CD14-positive monocyte (primary cell): ENCODE data around the gene PLEKHA3. TPM values are rescaled to one million over a fixed set of nuclear protein-coding genes. Genes with fewer than 3 reads are reported as not detected.
"Not testable (repeated sequence)": the region's sequence is repeated elsewhere in the genome, so short reads cannot be mapped to it uniquely, and the experiment has no call there.

ENCODE experiments used
- DNase-seq, 3 donors: peaks; one replicate each; pipeline ENCODE4 v3.0.0-alpha.2; 2011 to 2022
- H2AFZ ChIP-seq: 2 replicates; pipeline ENCODE4 v1.6.0; 2012; ENCODE audit warnings: mild to moderate bottlenecking, low read depth, low read length, inconsistent platforms; ENCODE audit not compliant: insufficient read depth, poor library complexity, severe bottlenecking
- H3K27ac ChIP-seq, 2 donors: 1 replicate in 1 of 2; 2 replicates in 1 of 2; pipeline ENCODE4 v1.5.1; 2012 to 2013; ENCODE audit warnings: low read length in 2 of 2, control low read depth in 1 of 2, inconsistent platforms in 1 of 2, low read depth in 1 of 2, mild to moderate bottlenecking in 1 of 2
- H3K27me3 ChIP-seq, 2 donors: one replicate each; pipeline versions ENCODE4 v1.6.0 to v1.6.1; 2011 to 2013; ENCODE audit warnings: low read length in 2 of 2; ENCODE audit not compliant: control insufficient read depth in 2 of 2, insufficient read depth in 2 of 2
- H3K36me3 ChIP-seq, 2 donors: replicated peaks in 1 of 2; 1 replicate in 1 of 2; 2 replicates in 1 of 2; pipeline versions ENCODE4 v1.5.1 to v1.6.1; 2012 to 2013; ENCODE audit warnings: low read length in 2 of 2, control low read depth in 1 of 2, inconsistent platforms in 1 of 2, mild to moderate bottlenecking in 1 of 2; ENCODE audit not compliant: insufficient read depth in 2 of 2, control insufficient read depth in 1 of 2
- H3K4me1 ChIP-seq, 2 donors: 1 replicate in 1 of 2; 2 replicates in 1 of 2; pipeline versions ENCODE4 v1.5.1 to v1.6.1; 2012 to 2013; ENCODE audit warnings: low read length in 2 of 2, control low read depth in 1 of 2, inconsistent platforms in 1 of 2, mild to moderate bottlenecking in 1 of 2, moderate library complexity in 1 of 2; ENCODE audit not compliant: insufficient read depth in 2 of 2, control insufficient read depth in 1 of 2
- H3K4me2 ChIP-seq: replicated peaks from 2 replicates; pipeline ENCODE3; 2012; ENCODE audit warnings: low read length, moderate library complexity, mild to moderate bottlenecking; ENCODE audit not compliant: poor library complexity, severe bottlenecking; ENCODE audit errors: extremely low read depth
- H3K4me3 ChIP-seq, 3 experiments: fragments of 200-600 bp in 1 of 3; sonication (generic) in 1 of 3; replicated peaks in 1 of 3; 1 replicate in 2 of 3; 2 replicates in 1 of 3; pipeline ENCODE4 v1.5.1; 2011 to 2013; ENCODE audit warnings: low read length in 3 of 3, mild to moderate bottlenecking in 3 of 3, control low read depth in 2 of 3, low read depth in 2 of 3, inconsistent platforms in 1 of 3, moderate library complexity in 1 of 3
- H3K79me2 ChIP-seq: 2 replicates; pipeline ENCODE4 v1.6.0; 2012; ENCODE audit warnings: mild to moderate bottlenecking, control low read depth, inconsistent platforms, low read length, moderate library complexity; ENCODE audit not compliant: insufficient read depth
- H3K9ac ChIP-seq: 2 replicates; pipeline ENCODE4 v1.6.0; 2017; ENCODE audit warnings: low read length, mild to moderate bottlenecking; ENCODE audit not compliant: insufficient read depth, poor library complexity, severe bottlenecking
- H3K9me3 ChIP-seq, 2 donors: replicated peaks in 1 of 2; 1 replicate in 1 of 2; 2 replicates in 1 of 2; pipeline versions ENCODE4 v1.5.1 to v1.6.1; 2012 to 2013; ENCODE audit warnings: low read length in 2 of 2, control low read depth in 1 of 2; ENCODE audit not compliant: control insufficient read depth in 1 of 2, insufficient read depth in 1 of 2
- H4K20me1 ChIP-seq: 2 replicates; pipeline ENCODE4 v1.6.0; 2012; ENCODE audit warnings: mild to moderate bottlenecking, low read length, control low read depth, moderate library complexity; ENCODE audit not compliant: insufficient read depth
- H3K27ac Mint-ChIP-seq, 7 donors: one replicate each; pipeline ENCODE4 v1.8.0; 2020; ENCODE audit warnings: mild to moderate bottlenecking in 7 of 7, mixed read lengths in 7 of 7, moderate library complexity in 6 of 7, inconsistent platforms in 2 of 7
- H3K27me3 Mint-ChIP-seq, 3 donors: one replicate each; pipeline ENCODE4 v1.8.0; 2021 to 2022; ENCODE audit warnings: low read depth in 3 of 3, mild to moderate bottlenecking in 3 of 3, mixed read lengths in 3 of 3, moderate library complexity in 3 of 3, inconsistent platforms in 1 of 3
- H3K36me3 Mint-ChIP-seq, 2 donors: one replicate each; pipeline ENCODE4 v1.8.0; 2020; ENCODE audit warnings: mixed read lengths in 2 of 2, inconsistent platforms in 1 of 2, mild to moderate bottlenecking in 1 of 2
- H3K4me1 Mint-ChIP-seq: one replicate; pipeline ENCODE4 v1.8.0; 2020; ENCODE audit warnings: mild to moderate bottlenecking, mixed read lengths
- H3K4me3 Mint-ChIP-seq, 2 donors: one replicate each; pipeline ENCODE4 v1.8.0; 2020; ENCODE audit warnings: mild to moderate bottlenecking in 2 of 2, mixed read lengths in 2 of 2, moderate library complexity in 1 of 2
- H3K9me3 Mint-ChIP-seq, 7 donors: one replicate each; pipeline ENCODE4 v1.8.0; 2020 to 2022; ENCODE audit warnings: mixed read lengths in 7 of 7, mild to moderate bottlenecking in 6 of 7, moderate library complexity in 6 of 7, inconsistent platforms in 2 of 7
- CTCF ChIP-seq: fragments of 200-600 bp; IDR thresholded peaks from one replicate; pipeline ENCODE4 v1.8.0; 2022; ENCODE audit warnings: antibody characterized with exemption, mild to moderate bottlenecking
- WGBS: methylation state at CpG from one replicate; pipeline ENCODE4 v1.1.5; 2013; ENCODE audit warnings: missing lambda C conversion rate; ENCODE audit not compliant: insufficient coverage; 5-methylcytosine and 5-hydroxymethylcytosine counted together
- intact Hi-C, 2 donors: fragments of 100-400 bp; cut with micrococcal nuclease; formaldehyde crosslinking; loops; one replicate each; pipeline versions ENCODE4 v1.15.0 to v1.15.1; 2023
- polyA plus RNA-seq, 3 donors: library from polyadenylated mRNA; depleted of rRNA in 1 of 3; unstranded in 2 of 3; stranded (reverse) in 1 of 3; fragments of 300-500 nt in 2 of 3; fragments of >200 nt in 1 of 3; fragmentation: Illumina TruSeq in 2 of 3; gene quantifications; 1 replicate in 2 of 3; 2 replicates in 1 of 3; pipeline ENCODE4 v1.2.3, GENCODE V29; 2012 to 2021

PLEKHA3 gene
- polyA plus RNA-seq, 3 donors: 5.3 to 14.1 (median 13.4) TPM

- Histone ChIP-seq H2AFZ (no peak overlapping the region), H3K4me2 (no peak overlapping the region), H3K9me3 (no peaks in the 10 kb centered on the region), H3K79me2 (no peaks in the 10 kb centered on the region), H4K20me1 (no peaks in the 10 kb centered on the region), H3K36me3 (no peaks in the 10 kb centered on the region), H3K27ac (no peak overlapping the region), H3K4me3 (no peak overlapping the region), H3K4me1 (no peaks in the 10 kb centered on the region), H3K9ac (no peak overlapping the region), H3K27me3 (no peaks in the 10 kb centered on the region)
- H3K4me1 Mint-ChIP-seq: no peaks in the 10 kb centered on the region
- TF ChIP-seq CTCF: no peak
- no peaks in the 10 kb centered on the region for H3K36me3 Mint-ChIP-seq
- DNase-seq: no peak
- H3K27me3 Mint-ChIP-seq: no peaks in the 10 kb centered on the region
- H3K27ac Mint-ChIP-seq: no peak overlapping the region
- WGBS: 98% methylated on average over 7 of the region's 11 CpGs
- intact Hi-C loops: no loop called here
- peaks cover 0 to 3% (median 0%) of the 10 kb centered on the region in 7 donors for H3K9me3 Mint-ChIP-seq
- no peak overlapping the region for H3K4me3 Mint-ChIP-seq
Measured at GRCh38 chr2:178457390-178457886, 22.8 kb upstream of the PLEKHA3 start.

GRCh38 chr2:178469219-178469849 is 10.9 kb upstream of the PLEKHA3 start:
- Histone ChIP-seq H3K36me3 (peaks cover 0 to 4% of the 10 kb centered on the region in 2 donors), H3K9ac (no peak overlapping the region), H3K27me3 (no peaks in the 10 kb centered on the region), H2AFZ (no peak overlapping the region), H3K9me3 (no peaks in the 10 kb centered on the region), H3K4me2 (no peak overlapping the region), H3K27ac (no peak overlapping the region), H4K20me1 (no peaks in the 10 kb centered on the region), H3K4me1 (no peaks in the 10 kb centered on the region), H3K79me2 (no peaks in the 10 kb centered on the region), H3K4me3 (no peak overlapping the region)
- Mint-ChIP-seq H3K27me3 (no peaks in the 10 kb centered on the region), H3K36me3 (peaks cover 7 to 9% of the 10 kb centered on the region in 2 donors), H3K4me3 (no peak overlapping the region), H3K27ac (no peak overlapping the region), H3K4me1 (no peaks in the 10 kb centered on the region), H3K9me3 (no peaks in the 10 kb centered on the region)
- 100% methylated on average over 1 of the region's 7 CpGs for WGBS
- TF ChIP-seq CTCF: no peak
- DNase-seq: no peak
- intact Hi-C loops: no loop called here

- intact Hi-C loops, H3K4me3 ChIP-seq, H3K4me3 Mint-ChIP-seq, H3K9ac ChIP-seq, H3K27me3 ChIP-seq, H3K9me3 ChIP-seq, H3K27me3 Mint-ChIP-seq, DNase-seq, H3K4me1 Mint-ChIP-seq, H3K36me3 ChIP-seq, H3K9me3 Mint-ChIP-seq, H3K79me2 ChIP-seq, H3K36me3 Mint-ChIP-seq, H3K27ac Mint-ChIP-seq, H2AFZ ChIP-seq, H4K20me1 ChIP-seq, H3K27ac ChIP-seq, H3K4me2 ChIP-seq, H3K4me1 ChIP-seq: not testable (repeated sequence)
- WGBS: no CpG with 5 or more reads among the region's 5 CpGs
Measured at GRCh38 chr2:178471313-178471712, 8.9 kb upstream of the PLEKHA3 start.
